Tibial nerve (tissue), 4 donors: Measurements from ENCODE around the gene RUNX1. TPM values are rescaled to one million over a fixed set of nuclear protein-coding genes. Genes with fewer than 3 reads are reported as not detected.

ENCODE experiments used
- DNase-seq, 2 donors: peaks; one replicate each; pipeline ENCODE4 v3.0.0-alpha.2; 2019; ENCODE audit warnings: low spot score in 2 of 2
- H3K27ac ChIP-seq, 4 donors: fragments of 200-600 bp; sonication (generic) in 3 of 4; one replicate each; pipeline ENCODE4 v1.5.1; 2017 to 2019; ENCODE audit warnings: mild to moderate bottlenecking in 1 of 4
- H3K27me3 ChIP-seq, 2 donors: fragments of 200-600 bp; sonication (generic) in 1 of 2; one replicate each; pipeline versions ENCODE4 v1.5.1 to v1.6.0; 2017 to 2019
- H3K36me3 ChIP-seq, 3 donors: fragments of 200-600 bp; sonication (generic); one replicate each; pipeline ENCODE4 v1.5.1; 2018 to 2019
- H3K4me1 ChIP-seq, 4 donors: fragments of 200-600 bp; sonication (generic) in 3 of 4; one replicate each; pipeline ENCODE4 v1.5.1; 2017 to 2019
- H3K4me3 ChIP-seq, 4 donors: fragments of 200-600 bp; sonication (generic) in 3 of 4; one replicate each; pipeline ENCODE4 v1.5.1; 2017 to 2019; ENCODE audit warnings: mild to moderate bottlenecking in 1 of 4, moderate library complexity in 1 of 4
- H3K9me3 ChIP-seq, 4 donors: fragments of 200-600 bp; sonication (generic) in 3 of 4; one replicate each; pipeline ENCODE4 v1.5.1; 2017 to 2019
- CTCF ChIP-seq, 5 experiments: fragments of 200-600 bp in 3 of 5; fragments of 450-650 bp in 2 of 5; sonication (generic) in 3 of 5; IDR thresholded peaks; one replicate each; pipeline ENCODE4 v1.5.1; 2016 to 2019; ENCODE audit warnings: antibody characterized with exemption in 5 of 5, mild to moderate bottlenecking in 3 of 5, moderate library complexity in 2 of 5
- EP300 ChIP-seq, 2 donors: sonication (generic); formaldehyde crosslinking; IDR thresholded peaks; one replicate each; pipeline ENCODE4 v1.6.1; 2017; ENCODE audit warnings: antibody characterized with exemption in 2 of 2, mild to moderate bottlenecking in 1 of 2
- POLR2A ChIP-seq, 2 donors: fragments of 450-650 bp; IDR thresholded peaks; one replicate each; pipeline ENCODE4 v1.6.1; 2017; ENCODE audit warnings: antibody characterized with exemption in 2 of 2, mild to moderate bottlenecking in 2 of 2, moderate library complexity in 2 of 2
- WGBS, 2 donors: methylation state at CpG; one replicate each; pipeline ENCODE4 v1.1.5; 2018; 5-methylcytosine and 5-hydroxymethylcytosine counted together
- total RNA-seq, 4 donors: library from RNA; depleted of rRNA; stranded (reverse); fragments of >200 nt; gene quantifications; one replicate each; pipeline ENCODE4 v1.1.0, GENCODE V29; 2016

The RUNX1 gene
- total RNA-seq, 4 donors from 2014 or later = 23.6 to 36.9 (median 26.3) TPM

- DNase-seq = no peak
- Histone ChIP-seq H3K4me3 (no peak overlapping the region), H3K4me1 (no peaks in the 10 kb centered on the region), H3K9me3 (no peaks in the 10 kb centered on the region), H3K36me3 (no peaks in the 10 kb centered on the region), H3K27ac (no peak overlapping the region), H3K27me3 (no peaks in the 10 kb centered on the region)
- no peak for TF ChIP-seq EP300 (IDR thresholded peaks at IDR 0.05)
- TF ChIP-seq CTCF (IDR thresholded peaks at IDR 0.05) = no peak
- TF ChIP-seq POLR2A (IDR thresholded peaks at IDR 0.05) = no peak
- 85% methylated on average over 4 of the region's 4 CpGs for WGBS, 2 donors
Measured at GRCh38 chr21:35007348-35007747, 41.8 kb downstream of the RUNX1 start.

- Histone ChIP-seq H3K4me3 (no peak overlapping the region), H3K27me3 (no peaks in the 10 kb centered on the region), H3K36me3 (no peaks in the 10 kb centered on the region), H3K4me1 (no peaks in the 10 kb centered on the region), H3K9me3 (no peaks in the 10 kb centered on the region), H3K27ac (no peak overlapping the region)
- 89 to 95% methylated on average over 3 of the region's 3 CpGs for WGBS, 2 donors
- no peak for DNase-seq
- TF ChIP-seq POLR2A (IDR thresholded peaks at IDR 0.05) (no peak), CTCF (IDR thresholded peaks at IDR 0.05) (no peak), EP300 (IDR thresholded peaks at IDR 0.05) (no peak)
Measured at GRCh38 chr21:35006771-35007170, 42.3 kb downstream of the RUNX1 start.

GRCh38 chr21:35006248-35006647 lies 42.9 kb downstream of the RUNX1 start:
- WGBS, 2 donors = 85 to 97% methylated on average over 3 of the region's 3 CpGs
- Histone ChIP-seq H3K4me3 (no peak overlapping the region), H3K4me1 (no peaks in the 10 kb centered on the region), H3K27me3 (no peaks in the 10 kb centered on the region), H3K36me3 (no peaks in the 10 kb centered on the region), H3K27ac (no peak overlapping the region), H3K9me3 (no peaks in the 10 kb centered on the region)
- no peak for DNase-seq
- TF ChIP-seq POLR2A (IDR thresholded peaks at IDR 0.05) (no peak), CTCF (IDR thresholded peaks at IDR 0.05) (no peak), EP300 (IDR thresholded peaks at IDR 0.05) (no peak)

GRCh38 chr21:35005560-35006224 lies 43.4 kb downstream of the RUNX1 start:
- no peak overlapping the region for H3K27ac ChIP-seq
- TF ChIP-seq POLR2A (IDR thresholded peaks at IDR 0.05) = no peak
- no peaks in the 10 kb centered on the region for H3K27me3 ChIP-seq
- H3K36me3 ChIP-seq = no peaks in the 10 kb centered on the region
- no peak overlapping the region for H3K4me3 ChIP-seq
- H3K4me1 ChIP-seq = no peaks in the 10 kb centered on the region
- DNase-seq = no peak
- H3K9me3 ChIP-seq = no peaks in the 10 kb centered on the region
- 78 to 81% methylated on average over 6 of the region's 6 CpGs for WGBS, 2 donors

GRCh38 chr21:35005077-35005476 lies 44.0 kb downstream of the RUNX1 start:
- DNase-seq = no peak
- Histone ChIP-seq H3K27ac (no peak overlapping the region), H3K4me1 (no peaks in the 10 kb centered on the region), H3K4me3 (no peak overlapping the region), H3K27me3 (no peaks in the 10 kb centered on the region), H3K9me3 (no peaks in the 10 kb centered on the region), H3K36me3 (no peaks in the 10 kb centered on the region)
- 41 to 56% methylated on average over 2 of the region's 2 CpGs for WGBS, 2 donors
- TF ChIP-seq POLR2A (IDR thresholded peaks at IDR 0.05) (no peak), EP300 (IDR thresholded peaks at IDR 0.05) (no peak), CTCF (IDR thresholded peaks at IDR 0.05) (no peak)

- no peaks in the 10 kb centered on the region for H3K27me3 ChIP-seq
- H3K4me1 ChIP-seq = no peaks in the 10 kb centered on the region
- no peak overlapping the region for H3K4me3 ChIP-seq
- no peak overlapping the region for H3K27ac ChIP-seq
- no peaks in the 10 kb centered on the region for H3K9me3 ChIP-seq
- TF ChIP-seq EP300 (IDR thresholded peaks at IDR 0.05) (no peak), CTCF (IDR thresholded peaks at IDR 0.05) (no peak), POLR2A (IDR thresholded peaks at IDR 0.05) (no peak)
- 94 to 100% methylated on average over 3 of the region's 3 CpGs for WGBS, 2 donors
- no peak for DNase-seq
- H3K36me3 ChIP-seq = no peaks in the 10 kb centered on the region
Measured at GRCh38 chr21:35004314-35004713, 44.8 kb downstream of the RUNX1 start.
